HepG2 (cell line): ENCODE data around the gene SEC63. TPM values are rescaled to one million over a fixed set of nuclear protein-coding genes. Genes with fewer than 3 reads are reported as not detected.
A peak's percentile ranks its signal among the peaks of the same experiment; 100 is the strongest.

Experiments used
- AHDC1 ChIP-seq: sonication (generic); formaldehyde crosslinking; IDR thresholded peaks from 2 replicates; pipeline ENCODE4 v1.5.1; 2020; ENCODE audit warnings: mild to moderate bottlenecking, missing genetic modification reagents, borderline replicate concordance
- BCLAF1 ChIP-seq: fragments of 450-650 bp; IDR thresholded peaks from 2 replicates; pipeline ENCODE4 v1.6.1; 2017; ENCODE audit warnings: mild to moderate bottlenecking
- BRD4 ChIP-seq: sonication (generic); formaldehyde crosslinking; IDR thresholded peaks from 2 replicates; pipeline ENCODE4 v1.4.0; 2020; ENCODE audit warnings: missing genetic modification reagents
- DNMT3B ChIP-seq: conservative IDR thresholded peaks from 2 replicates; pipeline ENCODE4 v1.6.1; 2016; ENCODE audit warnings: missing biosample characterization, control low read depth
- FOXP1 ChIP-seq, 2 experiments: fragments of 450-650 bp in 1 of 2; IDR thresholded peaks; 2 replicates each; pipeline ENCODE4 v1.6.1; 2017 to 2018; ENCODE audit warnings: antibody characterized with exemption in 1 of 2
- KAT8 ChIP-seq: IDR thresholded peaks from 2 replicates; pipeline ENCODE4 v1.6.1; 2016; ENCODE audit warnings: missing genetic modification reagents, missing compliant biosample characterization
- MAFF ChIP-seq: IDR thresholded peaks from 2 replicates; pipeline ENCODE4 v1.6.1; 2011; ENCODE audit warnings: low read depth, low read length, improper control_type of control experiment
- MIER3 ChIP-seq: IDR thresholded peaks from 2 replicates; pipeline ENCODE4 v1.6.1; 2016; ENCODE audit warnings: missing compliant biosample characterization, borderline replicate concordance
- MYPOP ChIP-seq: sonication (generic); formaldehyde crosslinking; IDR thresholded peaks from 2 replicates; pipeline ENCODE4 v1.8.1; 2023; ENCODE audit warnings: mild to moderate bottlenecking, moderate library complexity, missing genetic modification reagents
- POLR2AphosphoS2 ChIP-seq: IDR thresholded peaks from 2 replicates; pipeline ENCODE4 v1.6.1; 2011; ENCODE audit warnings: low read depth, low read length, improper control_type of control experiment
- RBAK ChIP-seq: sonication (generic); formaldehyde crosslinking; IDR thresholded peaks from 2 replicates; pipeline ENCODE4 v1.5.1; 2020; ENCODE audit warnings: mild to moderate bottlenecking, missing genetic modification reagents
- SMARCC2 ChIP-seq: fragments of 450-650 bp; IDR thresholded peaks from 2 replicates; pipeline ENCODE4 v1.6.1; 2017; ENCODE audit warnings: antibody characterized with exemption, mild to moderate bottlenecking
- SUZ12 ChIP-seq: fragments of 150-350 bp; IDR thresholded peaks from 2 replicates; pipeline ENCODE4 v1.6.1; 2014; ENCODE audit warnings: low read depth, low read length
- ZBTB42 ChIP-seq: sonication (generic); formaldehyde crosslinking; IDR thresholded peaks from 2 replicates; pipeline ENCODE4 v1.5.0; 2020; ENCODE audit warnings: mild to moderate bottlenecking, missing genetic modification reagents
- ZC3H13 ChIP-seq: sonication (generic); formaldehyde crosslinking; IDR thresholded peaks from 2 replicates; pipeline ENCODE4 v1.8.1; 2023; ENCODE audit warnings: mild to moderate bottlenecking, missing genetic modification reagents, moderate library complexity
- ZNF24 ChIP-seq: fragments of 450-650 bp; IDR thresholded peaks from 2 replicates; pipeline ENCODE4 v1.6.1; 2017; ENCODE audit warnings: antibody characterized with exemption, mild to moderate bottlenecking
- polyA plus RNA-seq, 8 experiments: library from polyadenylated mRNA; depleted of rRNA in 3 of 8; stranded (reverse) in 7 of 8; unstranded in 1 of 8; fragments of >200 nt; fragmentation: Illumina TruSeq in 4 of 8; extraction: Trizol in 4 of 8; gene quantifications; 2 replicates each; pipeline versions ENCODE4 v1.2.1 to v1.2.3, GENCODE V29; 2011 to 2016; ENCODE audit warnings: low read depth in 4 of 8, missing spikeins in 1 of 8, mixed read lengths in 1 of 8; ENCODE audit not compliant: insufficient read depth in 1 of 8
- total RNA-seq, 5 experiments: library from RNA; depleted of rRNA; stranded (reverse); fragments of >200 nt; fragmentation: Illumina TruSeq; extraction: Trizol; gene quantifications; 2 replicates each; pipeline ENCODE4 v1.2.3, GENCODE V29; 2016; ENCODE audit warnings: low read depth in 1 of 5
- TF ChIP-seq, protein P1 (sequence below): sonication (generic); formaldehyde crosslinking; IDR thresholded peaks from 2 replicates; pipeline ENCODE4 v1.4.0; 2020; ENCODE audit warnings: mild to moderate bottlenecking, missing genetic modification reagents

Gene SEC63
- total and polyA plus RNA-seq, 2 of the 13 experiments (the other 11 are each of a cell fraction or from before 2014, with no cell fraction given) = 20.2 to 45.9 TPM

DNA sequence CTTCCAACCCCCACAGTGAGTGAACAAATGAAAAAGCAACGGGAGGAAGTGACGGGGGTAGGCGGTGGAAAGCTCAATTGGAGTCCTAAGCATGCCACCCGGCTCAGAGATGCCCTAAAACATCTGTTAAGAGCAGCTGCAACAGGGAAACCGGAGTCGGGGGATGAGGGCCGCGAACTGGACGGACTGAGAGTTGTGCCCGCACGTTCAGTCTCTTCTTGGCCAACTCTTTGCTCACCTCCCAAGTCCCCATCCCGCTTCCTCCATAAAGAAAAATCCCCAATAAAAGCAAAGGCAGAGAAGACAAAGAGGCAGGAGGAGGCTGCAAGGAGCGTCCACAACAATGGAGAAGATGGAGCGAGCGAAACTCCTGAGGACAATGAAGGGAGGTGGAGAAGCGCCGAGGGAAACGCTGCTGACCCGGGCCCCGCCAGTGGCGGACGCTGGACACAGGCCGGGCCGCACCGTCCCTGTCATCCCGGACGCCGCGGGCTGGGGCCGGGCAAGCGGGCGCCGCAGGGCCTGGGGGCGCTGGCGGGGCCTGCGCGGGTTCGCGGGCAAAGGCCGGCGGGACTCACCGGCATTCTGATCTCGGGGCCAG is 600 bp downstream of the SEC63 start (continued):
- TF ChIP-seq BCLAF1 = no peak
- TF ChIP-seq AHDC1 = no peak
- no peak for TF ChIP-seq SUZ12
- no peak for TF ChIP-seq RBAK
- no peak for TF ChIP-seq MAFF
- TF ChIP-seq ZC3H13 (CRISPR knock-in tag) = no peak
- TF ChIP-seq ZBTB42 (CRISPR knock-in tag) = 0 out of 2 replicates have a peak, but pooled peaks have one; percentile 5
- TF ChIP-seq, protein P1, sequence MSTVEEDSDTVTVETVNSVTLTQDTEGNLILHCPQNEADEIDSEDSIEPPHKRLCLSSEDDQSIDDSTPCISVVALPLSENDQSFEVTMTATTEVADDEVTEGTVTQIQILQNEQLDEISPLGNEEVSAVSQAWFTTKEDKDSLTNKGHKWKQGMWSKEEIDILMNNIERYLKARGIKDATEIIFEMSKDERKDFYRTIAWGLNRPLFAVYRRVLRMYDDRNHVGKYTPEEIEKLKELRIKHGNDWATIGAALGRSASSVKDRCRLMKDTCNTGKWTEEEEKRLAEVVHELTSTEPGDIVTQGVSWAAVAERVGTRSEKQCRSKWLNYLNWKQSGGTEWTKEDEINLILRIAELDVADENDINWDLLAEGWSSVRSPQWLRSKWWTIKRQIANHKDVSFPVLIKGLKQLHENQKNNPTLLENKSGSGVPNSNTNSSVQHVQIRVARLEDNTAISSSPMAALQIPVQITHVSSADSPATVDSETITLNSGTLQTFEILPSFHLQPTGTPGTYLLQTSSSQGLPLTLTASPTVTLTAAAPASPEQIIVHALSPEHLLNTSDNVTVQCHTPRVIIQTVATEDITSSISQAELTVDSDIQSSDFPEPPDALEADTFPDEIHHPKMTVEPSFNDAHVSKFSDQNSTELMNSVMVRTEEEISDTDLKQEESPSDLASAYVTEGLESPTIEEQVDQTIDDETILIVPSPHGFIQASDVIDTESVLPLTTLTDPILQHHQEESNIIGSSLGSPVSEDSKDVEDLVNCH (CRISPR knock-in tag) = no peak
- TF ChIP-seq MIER3 (CRISPR knock-in tag) = no peak
- no peak for TF ChIP-seq ZNF24
- no peak for TF ChIP-seq DNMT3B (CRISPR knock-in tag)
- TF ChIP-seq BRD4 = no peak
- 0 out of 2 replicates have a peak, but pooled peaks have one; percentile 28 for TF ChIP-seq KAT8 (CRISPR knock-in tag)
- TF ChIP-seq SMARCC2 = no peak
- no peak for TF ChIP-seq POLR2AphosphoS2
- no peak for TF ChIP-seq FOXP1 (IDR thresholded peaks at IDR 0.05)
- no peak for TF ChIP-seq FOXP1 (CRISPR knock-in tag; IDR thresholded peaks at IDR 0.05)
- no peak for TF ChIP-seq MYPOP
